GM12878 (cell line): Measurements from ENCODE around the gene COL5A1. TPM values are rescaled to one million over a fixed set of nuclear protein-coding genes. Genes with fewer than 3 reads are reported as not detected.

Source experiments
- ATAC-seq: fragments of 200-7000 bp; cut with Tn5 transposase; 3 replicates; pipeline ENCODE4 v1.9.1; 2020; ENCODE audit warnings: mild to moderate bottlenecking, moderate library complexity
- BruUV-seq: library from RNA; stranded (reverse); fragments of 400-500 nt; replicated peaks from 2 replicates; lab custom pipeline; 2021; lab: Mats Ljungman, UMichigan
- CTCF ChIA-PET: fragments of 300-600 bp; sonication (Branson Sonifier 250); formaldehyde crosslinking; extraction: SDS; loops from one replicate; lab custom pipeline; 2021; ENCODE audit warnings: inconsistent platforms; lab: Yijun Ruan, JAX
- POLR2A ChIA-PET: fragments of 350-600 bp; formaldehyde crosslinking; extraction: SDS; loops from one replicate; lab custom pipeline; 2021; ENCODE audit warnings: inconsistent platforms; lab: Charles Lee
- RAD21 ChIA-PET: fragments of 300-600 bp; sonication (Branson Sonifier 250); formaldehyde crosslinking; loops from one replicate; lab custom pipeline; 2023; ENCODE audit warnings: antibody characterized with exemption; ENCODE audit not compliant: unreplicated experiment; lab: Charles Lee
- SMC1A ChIA-PET: fragments of 300-600 bp; sonication (Branson Sonifier 250); formaldehyde crosslinking; loops from one replicate; lab custom pipeline; 2023; ENCODE audit not compliant: unreplicated experiment, uncharacterized antibody; lab: Charles Lee
- DNase-seq: peaks from one replicate; pipeline ENCODE4 v3.0.0-alpha.2; 2011; ENCODE audit warnings: low read depth, low spot score
- FAIRE-seq: peaks from 3 replicates; lab custom pipeline; 2011; peaks lifted over from hg19 to GRCh38; lab: Jason Lieb, UNC
- H2AFZ ChIP-seq: 2 replicates; pipeline ENCODE4 v1.6.0; 2011; ENCODE audit warnings: low read depth, low read length, control low read depth; ENCODE audit not compliant: control insufficient read depth
- H3K27ac ChIP-seq: 2 replicates; pipeline ENCODE4 v1.5.1; 2011; ENCODE audit warnings: control low read depth; ENCODE audit not compliant: control insufficient read depth, insufficient read depth
- H3K27me3 ChIP-seq, 2 experiments: replicated peaks in 1 of 2; 2 replicates each; pipeline versions ENCODE4 v1.6.0 to v1.6.1; 2011; ENCODE audit warnings: low read length in 1 of 2; ENCODE audit not compliant: control insufficient read depth in 2 of 2, insufficient read depth in 2 of 2
- H3K36me3 ChIP-seq, 2 experiments: 2 replicates each; pipeline ENCODE4 v1.5.1; 2011; ENCODE audit warnings: low read length in 1 of 2; ENCODE audit not compliant: control insufficient read depth in 2 of 2, insufficient read depth in 2 of 2
- H3K4me1 ChIP-seq: 2 replicates; pipeline ENCODE4 v1.6.1; 2011; ENCODE audit warnings: mild to moderate bottlenecking, low read length, moderate library complexity, mixed read lengths; ENCODE audit not compliant: control insufficient read depth, insufficient read depth
- H3K4me2 ChIP-seq: 2 replicates; pipeline ENCODE4 v1.6.0; 2011; ENCODE audit warnings: control low read depth; ENCODE audit not compliant: control insufficient read depth, insufficient read depth
- H3K4me3 ChIP-seq: fragments of 200-600 bp; sonication (generic); 2 replicates; pipeline ENCODE4 v1.5.1; 2016
- H3K79me2 ChIP-seq: 2 replicates; pipeline ENCODE4 v1.6.0; 2011; ENCODE audit warnings: low read length; ENCODE audit not compliant: control insufficient read depth, insufficient read depth
- H3K9ac ChIP-seq: 2 replicates; pipeline ENCODE4 v1.8.0; 2011; ENCODE audit warnings: low read length, control low read depth, mixed read lengths; ENCODE audit not compliant: control insufficient read depth, insufficient read depth
- H3K9me3 ChIP-seq: replicated peaks from 3 replicates; pipeline ENCODE4 v1.5.1; 2011; ENCODE audit warnings: mild to moderate bottlenecking, low read length; ENCODE audit not compliant: control insufficient read depth, insufficient read depth
- H4K20me1 ChIP-seq: 2 replicates; pipeline ENCODE4 v1.6.0; 2011; ENCODE audit not compliant: control insufficient read depth, insufficient read depth
- CBX5 ChIP-seq: sonication (generic); IDR thresholded peaks from 2 replicates; pipeline ENCODE4 v1.6.1; 2016; ENCODE audit warnings: low read depth, moderate library complexity, mild to moderate bottlenecking, inconsistent platforms
- MYB ChIP-seq: fragments of 150-350 bp; IDR thresholded peaks from 2 replicates; pipeline ENCODE4 v1.6.1; 2014; ENCODE audit warnings: mild to moderate bottlenecking, low read depth, low read length, borderline replicate concordance
- RBBP5 ChIP-seq: fragments of 200-600 bp; sonication (generic); conservative IDR thresholded peaks from 2 replicates; pipeline ENCODE4 v1.6.1; 2016
- SMAD1 ChIP-seq: fragments of 450-650 bp; IDR thresholded peaks from 2 replicates; pipeline ENCODE4 v1.6.1; 2018; ENCODE audit warnings: mild to moderate bottlenecking, low read depth; ENCODE audit not compliant: partially characterized antibody
- SREBF2 ChIP-seq: IDR thresholded peaks from 2 replicates; pipeline ENCODE4 v1.6.1; 2012; ENCODE audit warnings: mild to moderate bottlenecking, low read length
- WGBS: methylation state at CpG from one replicate; pipeline ENCODE4 v1.1.6; 2016; ENCODE audit warnings: low lambda C conversion rate; ENCODE audit not compliant: insufficient replicate concordance, insufficient coverage; ENCODE audit errors: missing lambda C conversion rate; 5-methylcytosine and 5-hydroxymethylcytosine counted together
- in situ Hi-C: fragments of 300-500 bp; cut with MboI; formaldehyde crosslinking; loops from 9 replicates; pipeline ENCODE4 v1.14.3; 2018; ENCODE audit warnings: mixed read lengths
- intact Hi-C: fragments of 100-400 bp; cut with micrococcal nuclease; formaldehyde crosslinking; loops from one replicate; pipeline ENCODE4 v1.14.2; 2022; ENCODE audit not compliant: unreplicated experiment
- polyA plus RNA-seq, 11 experiments: library from polyadenylated mRNA; depleted of rRNA in 4 of 11; unstranded in 6 of 11; stranded (reverse) in 5 of 11; fragments of >200 nt; fragmentation: Nextera tagmentation in 4 of 11; fragmentation: Illumina TruSeq in 1 of 11; extraction: Ambion mirVana in 4 of 11; extraction: Trizol in 1 of 11; gene quantifications; 1 replicate in 1 of 11; 2 replicates in 10 of 11; pipeline versions ENCODE4 v1.2.1 to v1.2.3, GENCODE V29; 2011 to 2016; ENCODE audit warnings: inconsistent platforms in 2 of 11, missing spikeins in 2 of 11, low read depth in 1 of 11
- total RNA-seq, 4 experiments: library from RNA; depleted of rRNA in 3 of 4; stranded (reverse); fragments of >200 nt in 3 of 4; fragmentation: Illumina TruSeq in 1 of 4; extraction: Trizol in 1 of 4; gene quantifications; 2 replicates each; pipeline versions ENCODE4 v1.2.1 to v1.2.3, GENCODE V29; 2013 to 2021

COL5A1 gene
- total and polyA plus RNA-seq, 10 of the 15 experiments (the other 5 are each of a cell fraction or from before 2014, with no cell fraction given) = under 0.01 to 0.15 (median 0.13) TPM; not detected in 4

DNA sequence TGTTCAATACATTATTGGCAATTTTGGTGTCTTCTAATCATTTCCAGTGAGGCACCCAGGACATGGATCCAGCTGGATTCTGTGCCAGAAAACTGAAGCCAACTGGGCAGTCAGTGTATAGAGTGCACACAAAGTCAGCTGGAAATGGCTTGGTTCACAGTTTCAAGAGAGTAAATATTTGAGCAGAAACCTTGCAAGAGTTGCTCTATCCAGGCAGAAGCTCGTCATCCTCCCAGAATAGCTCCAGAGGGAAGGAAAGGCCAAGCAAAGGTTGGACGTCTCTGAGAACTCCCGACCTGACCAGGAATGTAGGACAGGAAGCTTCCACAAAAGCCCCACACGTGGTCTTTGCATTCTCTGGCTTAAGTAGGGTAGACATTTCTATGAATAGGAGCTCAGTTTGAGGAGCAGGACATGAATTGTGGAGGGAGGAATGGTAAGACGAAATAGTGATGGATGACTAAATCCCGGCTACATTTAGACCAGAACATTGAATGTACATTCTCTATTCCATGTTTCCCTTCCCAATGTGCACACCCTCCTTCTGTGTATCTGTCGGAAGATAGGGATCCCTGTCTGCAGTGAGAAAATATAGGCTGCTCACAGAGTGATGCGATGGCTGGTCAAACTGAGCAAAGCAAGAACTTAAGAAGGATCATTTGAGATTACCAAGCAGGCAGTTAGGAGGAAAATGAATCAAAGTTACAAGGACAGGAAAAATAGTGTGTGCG, 166.3 kb downstream of the COL5A1 start:
- DNase-seq (no peak), ATAC-seq (no peak), FAIRE-seq (no peak)
- ChIA-PET RAD21 (no interaction called here), CTCF (no interaction called here), SMC1A (no interaction called here), POLR2A (no interaction called here)
- Histone ChIP-seq H3K9me3 (no peaks in the 10 kb centered on the region), H3K4me2 (no peak overlapping the region), H3K27ac (no peak overlapping the region), H2AFZ (no peak overlapping the region), H3K79me2 (no peaks in the 10 kb centered on the region), H3K4me1 (no peaks in the 10 kb centered on the region), H3K27me3 (no peaks in the 10 kb centered on the region; a peak in 2 of 4 replicates), H4K20me1 (no peaks in the 10 kb centered on the region; the same call in 1 of the 2 replicates), H3K4me3 (no peak overlapping the region), H3K9ac (no peak overlapping the region), H3K36me3 (no peaks in the 10 kb centered on the region)
- no TSS peak for BruUV-seq
- in situ Hi-C loops (no loop called here), intact Hi-C loops (no loop called here)
- no peak for TF ChIP-seq RBBP5
- TF ChIP-seq SMAD1 = no peak
- TF ChIP-seq CBX5 = no peak
- 26% methylated on average over 9 of the region's 9 CpGs for WGBS

- H3K27ac ChIP-seq = no peak overlapping the region
- H3K4me3 ChIP-seq = no peak overlapping the region
- no peak overlapping the region for H2AFZ ChIP-seq
- intact Hi-C loops (no loop called here), in situ Hi-C loops (no loop called here)
- RAD21 ChIA-PET = no interaction called here
- ATAC-seq (no peak), FAIRE-seq (no peak), DNase-seq (no peak)
- H3K9me3 ChIP-seq = no peaks in the 10 kb centered on the region
- POLR2A ChIA-PET = no interaction called here
- H3K27me3 ChIP-seq = no peaks in the 10 kb centered on the region; a peak in 2 of 4 replicates
- no peak overlapping the region for H3K9ac ChIP-seq
- TF ChIP-seq MYB = no peak
- no peak for TF ChIP-seq SREBF2
- CTCF ChIA-PET = no interaction called here
- H3K79me2 ChIP-seq = no peaks in the 10 kb centered on the region
- H3K4me2 ChIP-seq = no peak overlapping the region
- no peaks in the 10 kb centered on the region; the same call in 1 of the 2 replicates for H4K20me1 ChIP-seq
- no peaks in the 10 kb centered on the region for H3K36me3 ChIP-seq
- H3K4me1 ChIP-seq = no peaks in the 10 kb centered on the region
- WGBS = 33% methylated on average over 6 of the region's 6 CpGs
- BruUV-seq = no TSS peak
- SMC1A ChIA-PET = no interaction called here
Observed at GRCh38 chr9:134808447-134808792, 166.8 kb downstream of the COL5A1 start.
